ENCODE measurements around the gene CENPC.
A peak's percentile ranks its signal among the peaks of the same experiment; 100 is the strongest.

- TF ChIP-seq CTCF (IDR thresholded peaks at IDR 0.05), result no peak
- peak; percentile 84 for TF ChIP-seq POLR2A (IDR thresholded peaks at IDR 0.05)
Observed at GRCh38 chr4:67545199-67546003, at the start of gene CENPC.
